Erythroblast (primary cell): Measurements from ENCODE around the gene BSG.

ENCODE experiments used
- GATA1 ChIP-seq: IDR thresholded peaks from 2 replicates; pipeline ENCODE4 v1.6.1; 2011; ENCODE audit warnings: low read depth, mild to moderate bottlenecking, control low read depth, low read length, moderate library complexity
- POLR2A ChIP-seq: IDR thresholded peaks from 2 replicates; pipeline ENCODE4 v1.6.1; 2011; ENCODE audit warnings: mild to moderate bottlenecking, low read length

DNA sequence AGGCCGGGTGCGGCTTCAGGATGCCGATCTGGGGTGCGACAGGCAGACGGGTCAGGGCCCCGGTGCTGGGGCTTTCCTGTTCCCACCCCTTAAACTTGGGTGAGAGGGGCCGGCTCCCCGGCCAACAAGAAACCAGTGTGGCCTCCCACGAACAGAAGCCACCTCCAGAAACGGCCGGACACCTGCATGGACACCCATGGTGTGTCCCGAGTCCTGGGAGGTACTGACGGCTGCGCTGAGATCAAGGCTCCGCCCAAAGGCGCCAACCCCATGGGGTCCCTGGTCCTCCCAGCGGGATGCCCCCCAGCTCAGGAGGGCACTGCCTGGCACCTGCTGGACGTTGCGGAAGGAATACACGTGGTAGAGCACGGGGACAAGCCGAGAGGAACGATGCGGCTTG is 49.4 kb downstream of the BSG start:
- TF ChIP-seq POLR2A, result no peak
- no peak for TF ChIP-seq GATA1
